Hematopoietic multipotent progenitor cell treated with erythropoietin and hydrocortisone succinate and interleukin-3 and kit ligand, for 17 days (in vitro differentiated cells): ENCODE results near the gene ALK.

ENCODE experiments used
- DNase-seq: peaks from one replicate; pipeline ENCODE4 v3.0.0-alpha.2; 2015; ENCODE audit warnings: low spot score

The ALK gene

DNA sequence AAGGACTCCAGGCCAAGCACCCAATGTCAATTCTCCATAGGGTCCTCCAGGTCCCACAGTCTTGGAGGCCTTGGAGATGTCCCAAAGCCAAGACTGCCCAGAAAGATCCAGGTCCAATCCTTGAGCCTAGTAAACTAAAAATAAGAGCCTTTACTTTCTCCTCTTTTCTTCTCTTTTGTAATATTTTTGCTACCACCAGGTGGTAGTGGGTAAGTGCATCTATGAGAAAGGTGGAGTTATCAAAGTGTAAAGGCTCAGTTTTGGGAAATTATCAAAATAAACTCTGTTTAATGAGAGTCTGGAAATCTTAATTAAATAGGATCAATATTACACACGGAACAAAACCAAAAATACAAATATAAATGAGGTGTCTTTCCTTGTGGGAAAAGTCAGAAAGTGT, 276.4 kb downstream of the ALK start:
- no peak for DNase-seq

DNA sequence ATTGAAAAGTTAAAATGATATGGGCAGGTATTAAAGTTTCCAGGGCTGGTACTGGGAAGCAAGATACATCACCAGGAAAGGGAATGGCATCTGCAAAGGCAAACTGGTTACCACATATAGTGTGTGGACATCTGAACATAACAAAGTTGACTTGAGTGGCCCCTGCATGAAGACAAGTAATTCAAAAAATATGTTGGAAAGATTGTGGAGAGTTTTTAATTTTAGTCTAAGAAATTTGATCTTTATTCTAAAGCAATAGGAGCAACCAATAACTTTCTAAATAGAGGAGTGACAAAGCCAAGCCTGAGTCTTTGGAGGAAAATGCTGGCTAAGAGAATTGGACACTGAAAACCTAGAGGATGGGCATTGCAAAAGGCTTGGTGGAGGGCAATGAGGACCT, 278.2 kb downstream of the ALK start:
- DNase-seq: no peak

DNA sequence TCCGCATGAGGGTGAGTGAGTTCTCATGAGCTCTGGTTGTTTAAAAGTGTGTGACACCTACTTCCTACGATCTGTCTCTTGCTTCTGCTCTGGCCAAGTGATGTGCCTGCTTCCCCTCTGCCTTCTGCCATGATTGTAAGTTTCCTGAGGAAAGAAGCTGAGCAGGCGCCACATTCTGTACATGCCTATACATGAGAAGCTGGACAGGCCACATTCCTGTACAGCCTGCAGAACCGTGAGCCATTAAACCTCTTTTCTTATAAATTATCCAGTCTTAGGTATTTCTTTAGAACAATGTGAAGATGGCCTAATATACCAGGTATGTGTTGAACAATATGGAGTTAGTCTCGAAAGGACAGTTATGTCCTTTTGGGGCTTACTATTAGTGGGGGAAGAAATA, 281.0 kb downstream of the ALK start:
- no peak for DNase-seq

DNA sequence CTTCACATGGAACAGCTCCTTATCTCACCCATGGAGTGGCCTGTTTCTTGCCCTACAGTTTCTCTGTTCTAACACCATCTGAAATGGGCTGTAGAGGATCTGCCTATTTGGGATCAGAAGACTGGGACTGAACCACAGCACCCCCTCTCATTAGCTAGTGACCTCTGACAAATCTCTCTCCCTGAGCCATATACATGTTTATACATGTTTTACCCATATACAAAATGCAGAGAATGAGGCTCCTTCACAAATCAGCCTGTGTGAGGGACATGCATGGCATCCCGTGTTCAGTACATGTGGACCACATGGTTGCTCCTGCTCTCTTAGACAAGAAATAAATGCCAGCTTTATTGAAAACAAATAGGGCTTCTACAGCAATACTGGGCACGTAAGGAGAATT, 282.7 kb downstream of the ALK start:
- DNase-seq: no peak

DNA sequence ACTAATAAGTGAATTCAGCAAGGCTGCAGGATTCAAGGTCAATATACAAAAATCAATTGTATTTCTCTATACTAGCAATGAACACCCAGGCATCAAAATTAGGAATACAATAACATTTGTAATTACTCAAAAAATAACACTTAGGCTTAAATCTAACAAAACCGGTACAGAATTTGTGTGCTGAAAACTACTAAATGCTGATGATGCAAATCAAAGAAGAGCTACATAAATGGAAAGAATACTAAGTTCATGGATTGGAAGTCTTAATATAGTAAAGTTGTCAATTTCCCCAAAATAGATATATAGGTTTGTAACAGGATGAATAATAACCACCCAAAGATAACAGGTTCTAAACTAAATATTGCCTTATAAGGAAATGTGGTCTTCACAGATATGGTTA, 286.5 kb downstream of the ALK start:
- DNase-seq: no peak

DNA sequence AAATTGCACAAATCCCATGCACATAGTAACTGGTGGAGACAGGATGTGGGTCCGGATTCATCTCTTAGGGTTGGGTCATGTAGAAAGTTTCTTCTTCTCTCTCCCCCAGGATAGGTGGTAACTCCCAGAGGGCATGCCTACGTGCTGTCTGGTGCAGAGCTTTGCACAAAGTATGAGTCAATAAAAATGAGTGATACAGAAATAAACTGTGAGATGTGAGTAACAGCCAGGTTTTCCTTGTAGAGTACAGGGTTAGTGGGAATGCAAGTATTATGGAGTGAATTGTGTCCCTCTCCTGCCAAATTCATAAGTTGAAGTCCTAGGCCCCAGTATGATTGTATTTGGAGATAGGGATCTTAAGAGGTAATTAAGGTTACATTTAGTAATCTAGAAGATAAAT, 289.4 kb downstream of the ALK start:
- DNase-seq: no peak

DNA sequence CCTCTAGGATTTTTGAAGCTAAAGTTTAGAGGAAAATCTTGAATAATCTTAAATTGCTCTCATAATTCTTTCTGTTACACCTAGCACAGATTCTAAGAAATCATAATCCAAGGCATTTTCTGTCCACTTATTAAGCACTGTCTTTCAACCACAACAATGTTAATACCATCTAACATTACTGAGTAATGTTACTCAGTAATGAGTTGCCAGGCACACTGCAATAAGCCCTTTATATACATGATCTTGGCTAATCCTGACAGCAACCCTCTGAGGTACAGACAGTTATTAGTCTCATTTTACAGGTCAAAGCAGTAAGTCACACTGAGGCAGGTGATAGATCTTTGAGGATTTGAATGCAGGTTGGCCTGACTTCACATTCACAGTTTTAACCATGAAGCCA, 291.9 kb downstream of the ALK start:
- no peak for DNase-seq

DNA sequence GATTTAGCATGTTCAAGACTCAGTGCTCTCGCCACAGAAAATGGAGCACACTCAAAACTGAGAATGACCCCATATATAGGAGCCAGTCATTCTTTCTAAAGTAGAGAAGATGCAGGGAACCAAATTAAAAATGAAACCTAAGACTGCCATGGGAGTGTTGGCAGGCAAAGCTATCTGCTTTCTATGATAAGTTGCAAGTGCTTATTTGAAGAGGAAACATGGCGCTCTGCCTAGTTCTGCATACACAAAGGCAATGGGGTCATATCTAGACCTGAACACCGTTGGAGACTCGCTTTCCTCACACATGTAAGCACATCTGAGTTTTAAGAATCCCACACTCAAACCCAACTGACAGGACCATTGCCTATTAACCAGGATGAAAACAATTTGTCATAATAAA, 292.5 kb downstream of the ALK start:
- DNase-seq: no peak

DNA sequence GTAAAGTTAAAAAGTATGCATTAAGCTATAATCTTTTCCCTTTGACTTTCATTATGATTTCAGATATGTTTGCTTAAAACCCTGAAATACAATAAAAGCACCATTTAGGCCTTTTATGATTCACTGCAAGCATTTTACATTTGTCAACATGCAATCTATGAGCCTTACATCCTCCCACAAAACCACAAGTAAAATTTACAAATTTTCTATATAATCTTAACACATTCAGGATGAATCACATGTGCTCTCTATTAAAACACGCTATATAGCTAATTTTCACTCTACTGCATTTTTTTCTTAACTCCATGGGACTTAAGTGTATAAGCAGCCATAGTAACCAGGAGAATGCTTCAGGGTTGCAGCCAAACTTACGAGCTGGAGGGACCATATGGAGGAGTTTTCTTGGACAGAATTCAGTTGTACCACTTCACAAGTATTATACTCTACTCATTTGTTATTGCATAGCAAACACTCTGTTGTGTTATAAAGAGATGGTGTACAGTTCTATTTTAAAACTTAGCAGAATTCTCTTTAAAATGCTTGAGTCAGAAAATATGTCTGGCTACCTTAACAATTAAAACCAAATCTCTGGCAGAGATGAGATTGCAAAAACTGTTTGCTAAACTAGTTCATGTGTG, 293.2 kb downstream of the ALK start:
- DNase-seq: no peak

DNA sequence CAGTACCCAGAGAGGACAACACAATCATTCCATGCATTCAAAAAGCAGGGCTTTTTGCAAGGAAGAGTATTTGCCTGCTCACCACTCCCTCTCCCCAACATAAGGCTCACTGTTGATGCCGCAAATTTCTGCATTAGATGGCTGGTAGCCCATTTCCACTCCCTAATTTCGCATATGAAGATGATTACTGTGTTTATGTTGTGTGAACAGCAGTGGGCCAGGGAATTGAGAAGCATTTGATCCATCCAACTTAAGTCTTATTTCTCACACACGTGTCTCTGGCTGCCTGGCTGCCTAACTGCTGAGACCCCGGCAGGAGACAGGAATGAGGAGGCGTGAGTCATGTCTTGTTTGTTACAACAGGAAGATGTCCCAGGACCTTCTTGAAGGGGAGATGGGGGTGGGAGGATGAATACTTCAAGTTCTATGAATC, 294.1 kb downstream of the ALK start:
- no peak for DNase-seq

DNA sequence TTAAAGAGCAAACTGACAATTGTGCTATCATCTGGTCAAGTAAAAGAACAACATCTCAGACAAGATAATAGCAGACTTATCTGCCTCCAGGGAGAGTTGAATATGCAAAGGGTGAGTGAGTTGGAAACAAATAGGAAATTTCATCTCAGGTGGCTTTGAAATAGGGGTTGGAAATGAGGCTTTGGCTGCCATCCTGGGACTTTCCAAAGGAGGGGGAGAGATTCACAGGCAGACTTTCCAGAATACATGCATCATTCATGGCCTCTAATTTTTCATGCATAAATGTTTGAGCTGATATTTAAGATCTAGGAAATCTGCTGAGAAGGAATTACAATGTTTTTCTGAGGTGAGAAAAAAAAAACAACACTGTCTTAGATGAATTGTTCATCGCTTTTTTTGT, 300.5 kb downstream of the ALK start:
- DNase-seq: no peak

DNA sequence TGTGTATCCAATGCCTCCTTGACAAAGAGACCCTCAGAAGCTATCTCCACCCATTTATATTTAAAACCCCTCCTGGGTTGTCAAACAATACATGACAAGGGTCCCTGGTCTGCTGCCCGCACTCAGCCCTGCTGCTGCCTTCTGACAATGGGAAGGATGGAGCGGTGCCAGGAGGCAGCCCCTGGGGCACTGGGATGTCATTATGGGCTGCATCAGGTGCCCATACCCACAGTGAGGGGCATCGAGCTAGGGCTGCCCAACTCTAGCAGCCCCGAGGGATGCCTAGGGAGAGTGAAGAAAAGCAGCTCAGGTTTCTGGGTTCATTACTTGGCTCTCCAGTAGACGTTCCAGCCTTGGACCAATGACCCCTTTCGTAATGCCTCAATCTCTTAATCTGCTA, 301.7 kb downstream of the ALK start:
- DNase-seq: no peak

DNA sequence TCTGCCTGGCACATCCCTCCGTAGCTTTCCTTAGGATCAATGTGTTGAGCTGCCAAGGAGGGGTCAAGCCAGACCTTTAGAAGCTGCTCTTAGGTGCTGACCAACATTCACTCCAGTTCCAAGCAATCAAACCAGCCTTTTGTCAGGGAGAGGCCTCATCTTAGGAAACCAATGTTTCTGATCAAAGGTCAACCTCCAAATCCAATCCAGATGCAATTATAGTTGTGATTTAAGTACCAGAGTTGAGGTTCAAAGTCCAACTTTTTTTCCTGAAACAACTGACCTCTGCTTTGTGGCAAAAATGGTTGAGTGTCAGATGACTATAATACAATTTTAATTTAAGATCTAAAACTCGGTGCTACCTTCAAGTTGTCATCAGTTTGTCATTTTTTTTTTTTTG, 303.4 kb downstream of the ALK start:
- DNase-seq: no peak

DNA sequence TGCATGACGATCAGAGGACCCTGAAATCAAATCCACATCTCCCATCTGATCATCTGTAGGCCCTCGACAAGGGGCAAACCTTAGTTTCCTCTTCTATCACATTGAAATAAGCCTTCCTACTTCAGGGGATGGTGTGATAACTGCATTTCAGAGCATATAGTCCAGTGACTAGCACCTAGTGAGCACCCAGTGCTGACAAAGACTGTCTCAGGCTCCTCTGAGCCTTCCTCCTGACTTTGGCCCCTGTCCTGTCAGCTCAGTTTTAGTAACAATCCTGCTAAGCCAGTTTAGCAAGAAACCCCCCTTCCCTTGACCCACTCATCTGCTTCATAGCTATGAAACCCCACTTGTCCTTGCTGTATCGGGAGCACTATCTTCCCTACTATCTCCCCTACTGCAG, 304.0 kb downstream of the ALK start:
- no peak for DNase-seq

DNA sequence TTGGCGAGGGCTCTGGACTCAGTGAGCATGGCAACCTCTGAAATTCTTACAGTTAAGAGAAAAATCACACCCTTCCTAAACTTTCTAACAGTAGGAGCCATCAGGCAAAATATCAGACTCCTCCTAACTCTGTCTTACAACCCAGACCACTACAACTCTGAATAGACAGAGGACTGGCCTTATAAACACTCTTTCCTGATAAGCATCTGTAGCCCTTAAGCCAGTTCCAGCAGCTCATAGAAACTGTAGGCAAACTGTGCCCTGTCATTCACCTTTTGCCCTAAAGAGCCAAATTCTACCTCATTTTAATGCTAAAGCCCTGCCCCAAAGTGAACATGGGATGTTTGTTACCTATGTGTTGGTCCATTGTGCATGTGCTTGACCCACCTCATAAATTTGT, 304.8 kb downstream of the ALK start:
- DNase-seq: no peak

DNA sequence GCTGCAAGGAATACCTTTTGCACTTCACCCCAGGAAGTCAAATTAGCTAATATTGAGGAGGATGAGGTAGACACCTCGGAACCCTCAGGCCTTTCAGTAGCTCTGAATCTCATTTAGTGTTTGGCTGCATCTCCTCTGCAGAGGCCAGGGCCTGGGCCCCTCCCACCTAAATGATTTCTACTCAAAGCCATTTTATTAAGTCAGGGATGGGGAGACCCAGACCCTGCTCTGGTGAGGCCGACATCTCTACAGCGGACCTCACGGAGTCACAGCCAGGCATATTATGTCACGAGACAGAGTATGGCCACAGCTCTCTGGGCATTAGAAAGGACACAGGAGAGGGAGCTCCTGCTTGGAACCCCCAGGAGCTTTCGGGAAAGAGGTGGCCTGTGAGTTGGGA, 305.5 kb downstream of the ALK start:
- no peak for DNase-seq

DNA sequence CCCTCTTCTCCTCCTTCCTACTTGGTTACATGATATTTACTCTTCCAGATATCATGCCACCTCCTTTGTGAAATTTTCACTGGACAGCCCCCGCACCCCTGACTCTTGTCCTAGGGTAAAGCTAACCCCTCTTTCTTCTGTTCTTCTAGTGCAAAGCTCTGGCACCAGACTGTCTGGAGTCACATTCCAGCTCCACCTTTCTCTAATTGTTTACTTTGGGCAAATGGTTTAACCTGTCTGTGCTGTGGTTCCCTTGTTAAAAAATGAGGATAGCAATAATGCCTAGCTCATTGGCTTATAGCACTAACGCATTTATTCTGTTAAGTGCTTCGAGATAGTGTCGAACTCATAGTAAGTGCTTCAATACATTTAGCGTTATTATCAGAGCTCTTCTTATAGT, 306.2 kb downstream of the ALK start:
- DNase-seq: no peak

DNA sequence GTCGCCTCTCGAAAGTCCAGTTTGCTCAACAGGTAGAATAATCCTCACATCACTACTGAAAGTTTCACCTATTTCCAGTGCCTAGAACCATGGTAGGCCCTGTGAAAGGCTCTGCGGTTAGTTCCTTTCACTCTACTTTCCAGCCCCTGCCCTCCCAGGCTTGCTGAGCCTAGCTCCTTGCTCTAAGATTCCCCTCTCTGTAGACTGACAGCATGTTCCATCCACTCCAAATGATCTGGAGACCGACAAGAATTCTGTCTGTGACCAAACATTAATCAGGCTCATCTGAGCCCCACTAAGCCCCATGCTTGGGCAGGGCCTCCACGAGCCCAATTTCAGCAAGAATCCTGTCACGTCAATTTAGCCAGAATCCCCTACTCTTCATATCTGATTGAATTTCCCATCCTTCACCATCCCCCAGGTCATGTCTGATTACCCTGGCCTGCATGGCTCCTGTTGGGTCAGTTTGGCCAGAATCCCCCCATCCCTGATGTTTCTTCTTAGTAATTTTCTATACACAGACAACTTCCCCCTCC, 307.0 kb downstream of the ALK start:
- no peak for DNase-seq

DNA sequence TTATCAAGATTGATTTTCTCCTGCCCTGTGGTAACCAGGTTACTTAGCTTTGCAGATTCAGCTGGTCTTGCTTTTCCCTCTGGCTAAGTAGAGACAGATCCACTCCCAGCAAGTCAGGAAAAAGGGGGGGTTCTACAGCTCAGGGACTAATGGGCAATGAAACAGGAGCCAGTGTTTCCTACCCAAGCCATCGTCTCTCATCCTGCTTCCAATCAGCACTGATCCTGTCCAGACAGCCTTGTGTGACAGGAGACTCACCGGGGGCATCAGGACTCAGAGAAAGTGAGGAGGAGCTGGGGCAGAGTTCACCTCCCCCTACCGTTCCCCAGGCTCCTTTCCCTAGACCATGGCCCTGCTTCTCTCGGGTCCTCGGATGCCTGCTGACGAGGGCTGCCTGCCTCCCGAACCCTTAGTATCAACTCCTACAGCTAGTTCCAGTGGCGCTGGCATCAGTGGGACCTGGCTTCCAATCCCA, 307.6 kb downstream of the ALK start:
- no peak for DNase-seq

DNA sequence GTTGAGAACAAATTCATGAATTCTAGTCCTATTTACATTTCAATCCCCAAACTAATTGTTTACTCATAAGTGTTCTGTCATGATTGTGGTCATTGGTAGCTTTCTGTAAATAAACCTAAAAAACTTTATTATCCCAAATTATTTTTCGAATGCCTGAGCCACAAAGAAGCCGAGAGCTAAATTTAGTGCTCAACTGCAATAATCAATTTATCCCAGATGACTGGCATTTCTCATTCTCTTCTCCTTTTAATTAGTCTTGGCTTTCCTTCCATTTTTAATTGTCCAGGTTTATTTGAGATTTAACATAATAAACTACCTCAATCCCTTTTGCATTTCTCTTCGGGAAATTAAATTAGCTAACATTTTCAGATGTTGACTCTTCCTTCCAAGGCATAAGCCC, 308.3 kb downstream of the ALK start:
- DNase-seq: no peak

DNA sequence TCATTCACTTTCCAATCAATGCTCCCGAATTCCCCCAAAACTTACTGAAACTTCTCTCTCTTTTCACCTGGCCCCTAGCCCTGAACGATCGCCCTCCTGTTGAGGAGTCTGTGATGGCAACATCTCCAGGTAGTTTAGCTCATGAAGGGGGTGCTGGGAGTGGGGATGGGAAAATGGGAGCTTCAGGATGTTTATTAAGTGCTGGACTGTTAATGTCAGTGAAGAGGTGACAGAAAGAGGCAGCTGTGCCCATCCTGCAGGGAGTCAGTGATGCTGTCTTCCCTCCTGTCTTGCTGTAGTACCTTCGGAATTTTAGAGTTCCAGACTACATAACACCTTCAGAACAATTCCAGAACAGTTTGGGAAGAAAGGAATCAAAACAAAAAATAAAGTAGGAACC, 308.8 kb downstream of the ALK start:
- DNase-seq: no peak

DNA sequence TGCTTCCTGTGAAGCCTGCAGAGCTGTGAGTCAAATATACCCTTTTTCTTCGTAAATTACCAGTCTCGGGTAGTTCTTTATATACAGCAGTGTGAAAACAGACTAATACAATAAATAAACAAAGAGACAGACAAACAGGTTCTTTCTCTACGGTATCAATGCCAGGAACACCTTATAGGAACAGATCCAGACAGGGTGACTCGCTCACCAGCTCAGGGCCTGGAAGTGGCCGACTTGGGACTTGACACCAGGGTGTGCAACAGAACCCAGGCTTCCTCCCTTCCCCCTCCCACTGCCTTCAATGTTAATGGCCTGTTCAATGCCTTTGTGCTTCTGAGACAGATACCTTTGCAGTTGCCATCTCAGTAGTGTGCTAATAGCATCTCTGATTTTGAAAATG, 309.5 kb downstream of the ALK start:
- DNase-seq: no peak

DNA sequence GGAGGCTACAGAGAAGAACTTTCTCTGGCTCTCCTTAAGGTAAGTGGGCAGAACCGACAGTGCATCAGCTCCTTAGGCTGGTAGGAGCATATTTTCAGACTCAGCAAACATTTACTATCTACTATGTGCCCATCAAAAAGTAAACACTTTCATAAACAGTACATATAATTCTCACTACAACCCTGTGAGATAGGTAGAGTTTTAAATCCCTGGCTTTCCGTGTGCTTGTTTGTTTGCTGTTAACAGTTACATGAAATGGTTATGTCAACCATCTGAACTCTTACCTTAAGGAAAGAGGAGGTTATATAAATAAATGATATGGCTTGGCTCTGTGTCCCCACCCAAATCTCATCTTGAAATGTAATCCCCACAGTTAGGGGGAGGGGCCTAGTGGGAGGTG, 310.1 kb downstream of the ALK start:
- no peak for DNase-seq

DNA sequence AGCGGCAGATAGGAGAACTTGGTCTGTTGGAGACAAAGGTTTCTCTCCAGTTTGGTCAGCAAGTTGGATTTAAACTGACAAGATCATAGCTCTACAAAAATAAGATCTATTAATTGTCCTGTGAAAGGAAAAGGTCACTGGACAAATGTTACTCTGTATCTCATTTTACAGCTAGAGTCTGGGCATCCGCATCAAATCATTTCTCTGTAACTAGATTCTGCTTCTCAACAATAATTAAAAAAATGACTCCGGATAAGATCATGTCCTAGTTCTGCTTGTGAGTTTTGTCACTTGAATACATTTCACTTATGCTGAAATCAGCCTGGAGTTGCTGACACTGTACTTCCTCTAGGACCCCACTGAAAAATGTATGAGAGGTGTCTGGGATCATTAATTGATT, 310.8 kb downstream of the ALK start:
- no peak for DNase-seq

DNA sequence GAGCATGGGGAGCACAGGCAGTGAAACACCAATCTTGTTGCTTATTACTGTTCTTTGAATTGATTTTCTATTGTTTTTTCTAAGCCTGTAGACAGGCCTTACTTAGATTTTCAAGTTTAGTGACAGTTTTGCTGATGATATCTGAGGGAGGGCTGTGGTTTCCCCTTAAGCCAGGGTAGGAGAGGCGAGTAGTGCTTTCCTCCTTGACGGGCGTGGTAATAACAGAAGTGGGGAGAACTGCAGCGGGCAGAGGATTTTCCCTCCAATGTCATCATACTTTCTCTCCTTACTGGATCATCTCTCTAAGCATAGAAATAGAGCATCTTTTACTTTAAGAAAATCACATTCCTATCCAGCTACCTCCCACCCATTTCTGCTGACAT, 314.4 kb downstream of the ALK start:
- no peak for DNase-seq
